ENCODE results near the gene SERINC4. TPM values are rescaled to one million over a fixed set of nuclear protein-coding genes. Genes with fewer than 3 reads are reported as not detected.

SERINC4 gene
- total RNA-seq, 1 donor from 2014 or later = 0.35 TPM

GRCh38 chr15:43771816-43772215, 28.2 kb downstream of the SERINC4 start:
- peaks cover 25% of the 10 kb centered on the region for H3K36me3 Mint-ChIP-seq (ENCODE audit: low read depth)
- H3K27me3 Mint-ChIP-seq (ENCODE audit: low read depth) = peaks cover 12% of the 10 kb centered on the region
- H3K4me1 Mint-ChIP-seq = no peaks in the 10 kb centered on the region
- no peaks in the 10 kb centered on the region for H3K9me3 Mint-ChIP-seq
- no peak overlapping the region for H3K27ac Mint-ChIP-seq (ENCODE audit: unreplicated experiment)
- no peak overlapping the region for H3K4me3 Mint-ChIP-seq
- no peak for TF ChIP-seq CTCF (conservative IDR thresholded peaks at IDR 0.05)
- DNase-seq (ENCODE audit: low read depth, low spot score) = no peak

- H3K27ac Mint-ChIP-seq (ENCODE audit: unreplicated experiment) = no peak overlapping the region
- no peaks in the 10 kb centered on the region for H3K4me1 Mint-ChIP-seq
- H3K4me3 Mint-ChIP-seq = no peak overlapping the region
- H3K36me3 Mint-ChIP-seq (ENCODE audit: low read depth) = peaks cover 31% of the 10 kb centered on the region
- peak; percentile 86 for TF ChIP-seq CTCF (conservative IDR thresholded peaks at IDR 0.05)
- H3K9me3 Mint-ChIP-seq = no peaks in the 10 kb centered on the region
- DNase-seq (ENCODE audit: low read depth, low spot score) = peak; percentile 64
- no peaks in the 10 kb centered on the region for H3K27me3 Mint-ChIP-seq (ENCODE audit: low read depth)
Observed at GRCh38 chr15:43769584-43770228, 30.3 kb downstream of the SERINC4 start.

- DNase-seq (ENCODE audit: low read depth, low spot score) = no peak
- Mint-ChIP-seq H3K4me3 (no peak overlapping the region), H3K36me3 (ENCODE audit: low read depth) (peaks cover 19% of the 10 kb centered on the region), H3K27ac (ENCODE audit: unreplicated experiment) (no peak overlapping the region), H3K9me3 (no peaks in the 10 kb centered on the region), H3K4me1 (no peaks in the 10 kb centered on the region), H3K27me3 (ENCODE audit: low read depth) (no peaks in the 10 kb centered on the region)
- TF ChIP-seq CTCF (conservative IDR thresholded peaks at IDR 0.05) = no peak
Observed at GRCh38 chr15:43763819-43764446, 36.1 kb downstream of the SERINC4 start.

GRCh38 chr15:43762824-43763223, 37.2 kb downstream of the SERINC4 start:
- Mint-ChIP-seq H3K27me3 (ENCODE audit: low read depth) (no peaks in the 10 kb centered on the region), H3K27ac (ENCODE audit: unreplicated experiment) (no peak overlapping the region), H3K36me3 (ENCODE audit: low read depth) (peaks cover 15% of the 10 kb centered on the region), H3K9me3 (no peaks in the 10 kb centered on the region), H3K4me1 (no peaks in the 10 kb centered on the region), H3K4me3 (no peak overlapping the region)
- DNase-seq (ENCODE audit: low read depth, low spot score) = no peak
- TF ChIP-seq CTCF (conservative IDR thresholded peaks at IDR 0.05) = no peak

GRCh38 chr15:43751885-43752284, 48.1 kb downstream of the SERINC4 start:
- Mint-ChIP-seq H3K4me3 (peak overlapping the region; percentile 0), H3K27ac (ENCODE audit: unreplicated experiment) (no peak overlapping the region), H3K4me1 (peaks cover 25% of the 10 kb centered on the region), H3K9me3 (no peaks in the 10 kb centered on the region), H3K27me3 (ENCODE audit: low read depth) (no peaks in the 10 kb centered on the region), H3K36me3 (ENCODE audit: low read depth) (peaks cover 16% of the 10 kb centered on the region)
- TF ChIP-seq CTCF (conservative IDR thresholded peaks at IDR 0.05) = no peak
- no peak for DNase-seq (ENCODE audit: low read depth, low spot score)
